Subcutaneous abdominal adipose tissue (tissue), 5 donors: ENCODE results near the gene CASTOR1.

Experiments
- H3K27ac ChIP-seq: one replicate; pipeline ENCODE4 v1.7.0; 2013; ENCODE audit warnings: low read depth, mild to moderate bottlenecking, inconsistent platforms, low read length, moderate library complexity
- H3K27me3 ChIP-seq, 5 donors: one replicate each; pipeline ENCODE4 v1.7.0; 2013; ENCODE audit warnings: low read length in 5 of 5, inconsistent platforms in 1 of 5; ENCODE audit not compliant: control insufficient read depth in 5 of 5, insufficient read depth in 4 of 5
- H3K36me3 ChIP-seq, 5 donors: one replicate each; pipeline ENCODE4 v1.7.0; 2013; ENCODE audit warnings: low read length in 5 of 5; ENCODE audit not compliant: control insufficient read depth in 5 of 5, insufficient read depth in 5 of 5
- H3K4me1 ChIP-seq, 5 donors: one replicate each; pipeline ENCODE4 v1.7.0; 2013; ENCODE audit warnings: low read length in 5 of 5, mild to moderate bottlenecking in 3 of 5, moderate library complexity in 1 of 5; ENCODE audit not compliant: control insufficient read depth in 5 of 5, insufficient read depth in 5 of 5
- H3K4me3 ChIP-seq, 5 donors: one replicate each; pipeline ENCODE4 v1.7.0; 2013; ENCODE audit warnings: low read length in 5 of 5, low read depth in 1 of 5
- H3K9ac ChIP-seq, 5 donors: one replicate each; pipeline ENCODE4 v1.7.0; 2013; ENCODE audit warnings: low read length in 5 of 5, mild to moderate bottlenecking in 4 of 5, moderate library complexity in 3 of 5
- H3K9me3 ChIP-seq, 5 donors: one replicate each; pipeline ENCODE4 v1.7.0; 2013; ENCODE audit warnings: low read length in 5 of 5; ENCODE audit not compliant: control insufficient read depth in 5 of 5
- donor health status: healthy.
- donor health status: healthy.
- donor health status: healthy.
- donor health status: healthy.
- donor health status: healthy.

Gene CASTOR1

GRCh38 chr22:30240541-30241417 lies 48.5 kb downstream of the CASTOR1 start:
- Histone ChIP-seq H3K4me3 (no peak overlapping the region), H3K27ac (no peak overlapping the region), H3K9ac (no peak overlapping the region), H3K4me1 (peaks cover 0 to 10% (median 4%) of the 10 kb centered on the region in 5 donors), H3K9me3 (no peaks in the 10 kb centered on the region), H3K36me3 (peaks cover 0 to 3% (median 0%) of the 10 kb centered on the region in 5 donors), H3K27me3 (peaks cover 12 to 44% (median 28%) of the 10 kb centered on the region in 5 donors)

DNA sequence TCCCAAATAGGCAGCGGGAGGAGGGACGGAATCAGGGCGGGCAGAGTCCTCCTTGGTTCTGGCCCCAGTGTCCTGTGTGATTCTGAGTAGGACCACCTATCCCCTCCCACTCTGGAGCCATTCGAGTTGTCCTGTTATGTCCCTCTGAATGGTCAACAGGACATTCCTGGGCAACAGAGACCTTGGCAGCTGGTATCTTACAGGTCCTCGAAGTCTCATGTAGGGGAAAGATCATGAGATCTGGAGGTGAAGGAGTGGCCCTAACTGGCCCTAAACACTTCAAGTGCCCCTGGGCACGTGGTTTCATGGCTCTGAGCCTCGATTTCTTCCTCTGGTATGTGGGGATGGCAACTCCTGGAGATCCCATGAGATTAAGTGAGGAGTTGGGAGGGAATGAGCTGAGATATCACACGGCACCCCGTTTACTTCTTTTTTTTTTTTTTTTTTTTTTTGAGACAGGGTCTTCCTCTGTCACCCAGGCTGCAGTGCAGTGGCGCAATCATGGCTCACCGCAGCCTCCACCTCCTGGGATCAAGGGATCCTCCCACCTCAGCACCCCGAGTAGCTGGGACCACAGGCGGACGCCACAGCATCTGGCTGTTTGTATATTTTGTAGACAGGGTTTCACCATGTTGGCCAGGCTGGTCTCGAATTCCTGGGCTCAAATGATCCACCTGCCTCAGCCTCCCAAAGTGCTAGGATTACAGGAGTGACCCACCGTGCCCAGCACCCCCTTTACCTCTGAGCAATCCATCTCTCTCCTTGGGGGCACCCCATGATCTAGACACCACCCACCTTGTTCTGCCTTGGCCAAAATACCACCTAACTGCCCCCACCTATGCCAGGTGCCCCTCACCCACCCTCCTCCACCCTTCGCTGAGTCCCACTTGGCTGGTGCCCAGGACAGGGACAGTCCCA lies 49.6 kb downstream of the CASTOR1 start:
- Histone ChIP-seq H3K4me1 (peaks cover 0 to 16% (median 7%) of the 10 kb centered on the region in 5 donors), H3K27ac (no peak overlapping the region), H3K4me3 (no peak overlapping the region), H3K36me3 (peaks cover 0 to 3% (median 0%) of the 10 kb centered on the region in 5 donors), H3K9me3 (no peaks in the 10 kb centered on the region), H3K9ac (no peak overlapping the region), H3K27me3 (peaks cover 5 to 35% (median 19%) of the 10 kb centered on the region in 5 donors)

- Histone ChIP-seq H3K4me3 (no peak overlapping the region), H3K9me3 (no peaks in the 10 kb centered on the region), H3K27me3 (peaks cover 0 to 30% (median 12%) of the 10 kb centered on the region in 5 donors), H3K27ac (no peak overlapping the region), H3K4me1 (peaks cover 0 to 18% (median 7%) of the 10 kb centered on the region in 5 donors), H3K9ac (no peak overlapping the region), H3K36me3 (peaks cover 0 to 3% (median 0%) of the 10 kb centered on the region in 5 donors)
These were observed 50.4 kb downstream of the CASTOR1 start for GRCh38 chr22:30238661-30239487.

DNA sequence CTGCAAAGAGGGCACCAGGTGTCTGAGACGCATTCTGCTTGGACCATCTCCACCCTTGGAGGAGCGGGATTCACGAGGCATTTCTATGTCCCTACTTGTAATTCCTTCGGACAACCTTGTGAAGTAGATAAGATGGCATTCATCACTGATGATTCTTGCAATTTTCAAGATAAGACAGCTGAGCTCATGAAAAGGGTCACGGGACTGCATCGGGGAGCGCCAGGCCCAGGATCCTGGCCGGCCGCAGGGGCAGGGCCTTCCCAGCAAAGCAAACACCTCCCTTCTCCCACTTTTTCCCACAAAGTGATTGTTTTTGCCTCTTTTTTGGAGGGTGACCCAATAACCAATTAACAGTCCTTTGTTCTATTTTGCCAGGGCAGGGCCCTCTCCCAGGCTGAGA lies 51.2 kb downstream of the CASTOR1 start:
- Histone ChIP-seq H3K27me3 (peaks cover 0 to 28% (median 6%) of the 10 kb centered on the region in 5 donors), H3K9ac (no peak overlapping the region), H3K4me1 (peaks cover 0 to 18% (median 7%) of the 10 kb centered on the region in 5 donors), H3K9me3 (no peaks in the 10 kb centered on the region), H3K36me3 (no peaks in the 10 kb centered on the region), H3K4me3 (no peak overlapping the region), H3K27ac (no peak overlapping the region)

- no peak overlapping the region for H3K27ac ChIP-seq
- no peak overlapping the region for H3K4me3 ChIP-seq
- no peaks in the 10 kb centered on the region for H3K36me3 ChIP-seq
- no peak overlapping the region for H3K9ac ChIP-seq
- H3K4me1 ChIP-seq, result peaks cover 0 to 18% (median 7%) of the 10 kb centered on the region in 5 donors
- H3K27me3 ChIP-seq, result peaks cover 0 to 26% (median 10%) of the 10 kb centered on the region in 5 donors
- no peaks in the 10 kb centered on the region for H3K9me3 ChIP-seq
These were observed 52.4 kb downstream of the CASTOR1 start for GRCh38 chr22:30236875-30237274.

DNA sequence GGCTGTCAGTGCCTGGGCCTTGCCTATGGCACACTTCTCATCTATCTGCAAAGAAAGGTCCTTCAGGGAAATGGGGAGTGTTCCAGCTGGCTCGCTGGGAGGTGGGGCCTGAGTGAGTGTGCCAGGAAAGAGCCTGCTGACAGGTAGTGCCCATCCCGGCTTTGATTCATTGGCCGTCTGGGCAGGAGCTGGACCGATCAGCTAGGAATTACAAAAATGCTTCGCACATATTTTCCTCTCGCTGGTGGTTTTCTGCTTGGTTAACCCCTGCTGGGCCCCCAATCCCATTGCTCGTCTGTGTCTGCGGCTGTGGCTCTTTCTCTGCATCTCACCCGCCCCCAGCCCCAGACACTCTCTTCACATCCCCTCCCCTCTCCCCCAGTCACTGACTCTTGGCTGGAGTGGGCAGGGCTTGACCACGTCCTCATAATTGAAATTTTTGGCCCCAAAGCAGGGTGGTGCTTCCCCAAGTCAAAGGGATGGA lies 53.6 kb downstream of the CASTOR1 start:
- no peaks in the 10 kb centered on the region for H3K9me3 ChIP-seq

More for the DNA sequence above, 53.6 kb downstream of the CASTOR1 start:
- H3K27ac ChIP-seq, result no peak overlapping the region
- peaks cover 0 to 22% (median 13%) of the 10 kb centered on the region in 5 donors for H3K27me3 ChIP-seq
- peaks cover 0 to 18% (median 7%) of the 10 kb centered on the region in 5 donors for H3K4me1 ChIP-seq
- H3K36me3 ChIP-seq, result no peaks in the 10 kb centered on the region
- H3K4me3 ChIP-seq, result no peak overlapping the region
- no peak overlapping the region for H3K9ac ChIP-seq
